Measurements from ENCODE around the gene TCF15. TPM values are rescaled to one million over a fixed set of nuclear protein-coding genes. Genes with fewer than 3 reads are reported as not detected.
"Not testable (repeated sequence)": the region's sequence is repeated elsewhere in the genome, so short reads cannot be mapped to it uniquely, and the experiment has no call there.

The TCF15 gene
- total RNA-seq, 1 donor = not detected

DNA sequence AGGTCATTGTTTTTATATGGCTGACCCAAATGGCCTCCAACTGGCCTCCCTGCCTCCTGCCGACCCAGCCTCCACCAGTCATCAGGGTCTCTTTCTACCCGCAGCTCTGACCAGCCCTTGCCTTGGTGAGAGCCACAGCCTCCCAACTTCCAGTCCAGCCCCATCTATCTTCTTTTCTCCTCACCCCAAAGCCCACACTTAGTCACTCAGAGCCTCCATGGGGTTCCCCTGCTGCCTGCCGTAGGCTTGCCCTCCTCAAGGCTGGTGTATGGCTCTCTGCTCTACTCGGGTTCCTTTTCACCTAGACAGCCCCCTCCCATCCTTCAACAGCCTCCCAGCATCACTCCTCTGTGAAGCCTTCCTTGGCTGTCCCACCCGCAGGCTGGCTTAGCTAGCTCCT lies 18.2 kb downstream of the TCF15 start:
- no peak overlapping the region for H3K4me3 ChIP-seq (ENCODE audit: low read depth, low read length)
- DNase-seq (ENCODE audit: low read depth) = no peak
- TF ChIP-seq, protein P1, sequence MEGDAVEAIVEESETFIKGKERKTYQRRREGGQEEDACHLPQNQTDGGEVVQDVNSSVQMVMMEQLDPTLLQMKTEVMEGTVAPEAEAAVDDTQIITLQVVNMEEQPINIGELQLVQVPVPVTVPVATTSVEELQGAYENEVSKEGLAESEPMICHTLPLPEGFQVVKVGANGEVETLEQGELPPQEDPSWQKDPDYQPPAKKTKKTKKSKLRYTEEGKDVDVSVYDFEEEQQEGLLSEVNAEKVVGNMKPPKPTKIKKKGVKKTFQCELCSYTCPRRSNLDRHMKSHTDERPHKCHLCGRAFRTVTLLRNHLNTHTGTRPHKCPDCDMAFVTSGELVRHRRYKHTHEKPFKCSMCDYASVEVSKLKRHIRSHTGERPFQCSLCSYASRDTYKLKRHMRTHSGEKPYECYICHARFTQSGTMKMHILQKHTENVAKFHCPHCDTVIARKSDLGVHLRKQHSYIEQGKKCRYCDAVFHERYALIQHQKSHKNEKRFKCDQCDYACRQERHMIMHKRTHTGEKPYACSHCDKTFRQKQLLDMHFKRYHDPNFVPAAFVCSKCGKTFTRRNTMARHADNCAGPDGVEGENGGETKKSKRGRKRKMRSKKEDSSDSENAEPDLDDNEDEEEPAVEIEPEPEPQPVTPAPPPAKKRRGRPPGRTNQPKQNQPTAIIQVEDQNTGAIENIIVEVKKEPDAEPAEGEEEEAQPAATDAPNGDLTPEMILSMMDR (IDR thresholded peaks at IDR 0.05; ENCODE audit: insufficient read depth, low read depth, low read length) = no peak

DNA sequence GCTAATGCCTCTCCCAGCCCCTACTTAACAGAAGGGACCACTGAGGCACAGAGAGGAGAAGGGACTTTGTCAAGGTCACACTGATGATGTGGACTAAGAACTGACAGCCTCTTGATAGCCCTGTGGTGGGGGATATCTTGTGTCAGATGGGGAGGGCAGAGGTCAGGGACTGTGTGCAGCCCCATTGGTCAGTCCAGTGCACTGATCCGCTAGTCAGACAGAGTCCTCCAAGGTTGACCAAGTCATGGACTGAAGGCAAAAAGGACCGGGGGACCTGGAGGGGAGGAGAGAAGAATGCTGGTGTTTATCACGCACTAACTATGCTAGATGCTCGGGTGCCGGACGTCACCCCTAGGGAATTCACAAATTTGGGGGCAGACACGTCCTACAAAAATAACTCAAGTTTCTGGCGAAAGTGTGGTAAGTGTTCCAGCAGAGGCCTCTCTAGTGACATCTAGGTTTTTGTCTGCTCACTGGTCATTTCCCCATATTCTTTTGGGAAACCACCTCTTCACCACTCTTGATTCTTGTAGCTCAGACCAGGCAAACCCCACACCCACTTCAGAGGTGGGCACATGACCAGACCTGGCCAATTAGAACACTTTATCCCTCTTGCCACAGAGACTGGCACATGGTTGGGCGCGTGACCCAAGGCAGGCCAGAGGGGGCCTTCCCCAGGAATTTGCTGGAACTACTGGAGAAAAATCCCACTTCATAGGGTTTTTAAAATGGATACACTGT lies 21.0 kb downstream of the TCF15 start:
- no peak overlapping the region for H3K4me3 ChIP-seq (ENCODE audit: low read depth, low read length)
- no peak for DNase-seq (ENCODE audit: low read depth)
- TF ChIP-seq, protein P1 (IDR thresholded peaks at IDR 0.05; ENCODE audit: insufficient read depth, low read depth, low read length) = no peak

DNA sequence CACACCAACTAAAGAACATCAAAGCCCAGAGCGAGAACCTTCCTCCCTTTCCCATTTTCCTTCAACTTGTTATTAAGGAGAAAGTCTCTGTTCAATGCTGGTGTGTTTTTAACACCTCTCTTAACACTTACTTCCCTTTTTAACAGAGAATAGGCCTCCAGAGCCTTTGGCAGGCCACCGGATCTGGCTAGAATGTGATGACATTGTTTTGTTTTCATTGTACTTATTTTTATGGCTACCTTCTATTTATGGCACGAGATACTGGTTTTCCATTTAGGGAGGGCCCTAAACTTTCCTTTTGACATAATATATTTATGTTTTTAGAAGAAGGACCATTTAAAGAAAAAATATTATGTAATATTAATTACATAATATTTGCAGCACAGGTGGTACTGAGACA lies 21.6 kb downstream of the TCF15 start:
- no peak overlapping the region for H3K4me3 ChIP-seq (ENCODE audit: low read depth, low read length)
- TF ChIP-seq, protein P1 (IDR thresholded peaks at IDR 0.05; ENCODE audit: insufficient read depth, low read depth, low read length) = no peak
- DNase-seq (ENCODE audit: low read depth) = no peak

DNA sequence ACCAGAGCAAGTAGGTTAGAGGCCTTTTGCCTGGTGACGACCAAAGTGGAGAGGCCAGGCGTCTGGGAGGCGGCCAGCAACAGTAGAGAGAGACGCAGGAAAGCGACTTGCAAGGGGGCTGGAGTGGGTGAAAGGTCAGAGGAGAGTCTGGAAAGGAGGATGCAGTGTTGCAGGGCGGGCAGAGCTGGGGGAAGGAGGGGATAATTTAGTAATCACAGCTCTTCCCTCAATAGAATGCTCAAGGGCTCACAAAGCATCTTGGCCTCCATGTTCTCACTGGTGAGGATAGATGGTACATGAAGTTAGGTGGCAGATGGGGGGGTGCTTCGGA lies 25.2 kb downstream of the TCF15 start:
- TF ChIP-seq, protein P1 (IDR thresholded peaks at IDR 0.05; ENCODE audit: insufficient read depth, low read depth, low read length) = no peak
- no peak overlapping the region for H3K4me3 ChIP-seq (ENCODE audit: low read depth, low read length)
- no peak for DNase-seq (ENCODE audit: low read depth)

DNA sequence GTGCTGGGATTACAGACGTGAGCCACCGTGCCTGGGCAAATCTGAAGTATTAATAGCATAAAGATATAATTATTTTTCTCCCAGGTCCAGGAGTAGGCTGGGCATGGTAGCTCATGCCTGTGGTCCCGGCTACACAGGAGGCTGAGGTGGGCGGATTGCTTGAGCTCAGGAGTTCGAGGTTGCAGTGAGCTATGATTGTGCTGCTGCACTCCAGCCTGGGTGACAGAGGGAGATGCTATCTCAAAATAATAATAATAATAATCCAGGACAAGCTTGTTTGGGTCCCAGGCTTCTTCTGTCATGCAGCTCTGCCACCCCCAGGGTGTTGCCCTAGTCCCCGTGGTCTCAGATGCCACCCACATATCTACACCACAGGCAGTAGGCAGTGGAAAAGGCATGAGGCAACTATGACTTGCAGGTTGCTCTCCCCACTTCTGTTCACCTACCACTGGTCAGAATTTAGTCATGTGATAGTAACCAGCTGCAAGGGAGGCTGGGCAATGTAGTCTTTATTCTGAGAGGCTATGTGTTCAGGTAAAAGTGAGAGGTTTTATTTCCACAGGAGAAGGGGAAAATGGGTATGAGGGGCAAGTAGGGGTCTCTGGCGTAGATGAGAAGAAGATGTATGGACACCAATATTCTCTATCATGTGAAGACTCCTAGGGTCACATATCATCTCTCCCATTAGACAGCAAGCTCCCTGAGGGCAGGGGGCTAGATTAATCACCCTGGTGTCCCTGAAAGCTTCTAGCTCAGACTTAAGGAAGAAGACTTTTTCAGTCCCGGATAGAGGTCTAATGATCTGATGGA lies 25.7 kb downstream of the TCF15 start:
- no peak for DNase-seq (ENCODE audit: low read depth)
- TF ChIP-seq, protein P1 (IDR thresholded peaks at IDR 0.05; ENCODE audit: insufficient read depth, low read depth, low read length) = no peak
- H3K4me3 ChIP-seq (ENCODE audit: low read depth, low read length) = no peak overlapping the region

DNA sequence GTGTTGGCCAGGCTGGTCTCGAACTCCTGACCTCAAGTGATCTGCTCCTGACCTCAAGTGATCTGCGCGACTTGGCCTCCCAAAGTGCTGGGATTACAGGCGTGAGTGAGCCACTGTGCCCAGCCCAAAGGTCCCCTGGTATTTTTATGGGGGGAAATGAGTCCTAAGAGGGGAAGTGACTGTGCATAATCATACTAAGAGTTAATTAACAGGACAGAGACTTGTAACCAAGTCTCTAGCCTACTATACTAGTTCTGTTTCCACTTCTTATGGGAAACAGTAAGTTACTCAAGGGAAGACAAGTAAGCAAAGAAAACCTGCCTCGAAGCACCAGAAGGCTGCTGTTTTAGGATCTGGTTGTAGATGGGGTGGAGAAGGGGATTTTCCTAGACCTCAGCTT lies 27.9 kb downstream of the TCF15 start:
- DNase-seq (ENCODE audit: low read depth) = no peak
- no peak overlapping the region for H3K4me3 ChIP-seq (ENCODE audit: low read depth, low read length)
- TF ChIP-seq, protein P1 (IDR thresholded peaks at IDR 0.05; ENCODE audit: insufficient read depth, low read depth, low read length) = no peak

DNA sequence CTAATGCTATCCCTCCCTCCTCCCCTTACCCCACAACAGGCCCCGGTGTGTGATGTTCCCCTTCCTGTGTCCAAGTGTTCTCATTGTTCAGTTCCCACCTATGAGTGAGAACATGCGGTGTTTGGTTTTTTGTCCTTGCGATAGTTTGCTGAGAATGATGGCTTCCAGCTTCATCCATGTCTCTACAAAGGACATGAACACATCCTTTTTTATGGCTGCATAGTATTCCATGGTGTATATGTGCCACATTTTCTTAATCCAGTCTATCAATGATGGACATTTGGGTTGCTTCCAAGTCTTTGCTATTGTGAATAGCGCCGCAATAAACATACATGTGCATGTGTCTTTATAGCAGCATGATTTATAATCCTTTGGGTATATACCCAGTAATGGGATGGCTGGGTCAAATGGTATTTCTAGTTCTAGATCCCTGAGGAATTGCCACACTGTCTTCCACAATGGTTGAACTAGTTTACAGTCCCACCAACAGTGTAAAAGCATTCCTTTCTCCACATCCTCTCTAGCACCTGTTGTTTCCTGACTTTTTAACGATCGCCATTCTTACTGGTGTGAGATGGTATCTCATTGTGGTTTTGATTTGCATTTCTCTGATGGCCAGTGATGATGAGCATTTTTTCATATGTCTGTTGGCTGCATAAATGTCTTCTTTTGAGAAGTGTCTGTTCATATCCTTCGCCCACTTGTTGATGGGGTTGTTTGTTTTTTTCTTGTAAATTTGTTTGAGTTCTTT lies 31.0 kb downstream of the TCF15 start:
- DNase-seq (ENCODE audit: low read depth); H3K4me3 ChIP-seq (ENCODE audit: low read depth, low read length): not testable (repeated sequence)
